Stimulated activated CD4-positive, alpha-beta T cell treated with anti-CD3 and anti-CD28 coated beads, TNF-alpha, amount 100 ng/mL, for 48 hours (primary cell): ENCODE measurements around the gene CYP4F8.
"Not testable (repeated sequence)": the region's sequence is repeated elsewhere in the genome, so short reads cannot be mapped to it uniquely, and the experiment has no call there.

Experiments used
- DNase-seq, 3 donors: peaks; one replicate each; pipeline ENCODE4 v3.0.0-alpha.2; 2020; ENCODE audit warnings: low read depth in 3 of 3

The CYP4F8 gene

DNA sequence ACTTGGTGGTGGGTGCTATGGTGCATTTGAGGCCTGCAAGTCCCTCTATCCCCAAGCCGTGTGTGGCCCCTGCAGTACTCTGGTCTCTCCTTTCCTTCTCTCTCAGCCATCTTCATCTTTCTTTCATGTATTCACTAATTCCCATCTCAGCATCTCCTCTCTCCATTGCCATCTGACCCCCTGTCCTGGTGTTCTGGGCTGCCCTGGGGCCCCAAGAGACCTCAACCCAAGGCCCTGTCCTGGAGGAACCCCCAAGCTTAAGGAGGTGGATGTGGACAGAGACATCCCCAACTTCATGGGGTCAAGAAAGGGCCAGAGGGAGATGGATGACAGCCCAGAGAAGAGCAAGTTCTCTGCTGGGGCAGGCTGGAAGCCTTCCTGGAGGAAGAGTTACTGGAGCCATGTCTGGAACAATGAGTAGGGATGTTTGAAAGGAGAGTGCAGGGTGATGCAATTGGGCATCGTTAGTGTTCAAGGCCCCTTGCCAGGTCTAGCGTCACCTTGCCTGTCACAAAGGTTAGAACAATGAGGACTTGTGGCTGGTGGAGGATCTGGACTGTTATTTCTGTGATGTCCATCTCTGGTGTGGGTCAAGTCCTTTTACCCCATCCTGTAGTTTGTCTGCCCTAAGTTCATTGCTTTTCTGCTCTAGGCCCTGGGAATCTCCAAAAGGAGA lies 29.2 kb downstream of the CYP4F8 start:
- DNase-seq, result no peak

GRCh38 chr19:15644816-15645215 lies 29.8 kb downstream of the CYP4F8 start:
- DNase-seq, result no peak

DNA sequence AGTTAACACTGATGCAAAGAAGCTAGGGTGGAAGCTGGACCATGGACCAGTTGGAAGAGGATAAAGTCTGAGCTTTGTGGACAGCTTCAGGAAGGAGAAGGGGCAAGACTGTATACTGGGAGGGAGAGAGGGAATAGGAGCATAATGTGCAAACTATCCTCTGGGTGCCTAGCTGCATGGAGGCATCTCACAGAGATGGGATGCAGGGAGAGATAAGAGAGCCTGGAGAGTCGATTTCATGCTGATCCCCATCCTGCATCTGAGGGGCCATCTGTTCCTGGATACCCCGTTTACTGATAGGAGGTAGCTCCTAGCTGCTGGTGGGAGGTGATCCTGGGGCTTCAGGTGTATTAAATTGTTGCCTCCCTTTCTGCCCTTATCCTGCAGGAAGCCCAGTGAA lies 34.5 kb downstream of the CYP4F8 start:
- DNase-seq, result no peak

- DNase-seq, result not testable (repeated sequence)
Observed at GRCh38 chr19:15650123-15650522, 35.1 kb downstream of the CYP4F8 start.

DNA sequence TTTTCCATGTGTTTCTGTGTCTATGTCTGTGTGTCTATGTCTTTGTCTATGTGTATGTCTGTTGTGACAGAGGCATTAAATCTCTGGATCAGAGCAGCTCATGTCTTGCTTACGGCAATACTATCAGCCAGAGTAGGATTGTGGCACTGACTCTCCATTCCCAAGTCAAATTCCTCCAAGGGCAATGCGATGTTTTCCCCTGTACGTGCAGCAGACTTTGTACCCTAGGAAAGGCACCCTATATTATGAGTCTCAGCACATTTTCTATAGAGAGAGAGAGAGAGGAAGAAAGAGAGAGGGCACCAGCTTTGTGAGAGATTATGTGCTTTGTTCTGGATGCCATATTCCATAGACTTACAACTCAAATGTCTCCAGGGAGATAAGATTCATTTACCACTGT lies 36.8 kb downstream of the CYP4F8 start:
- no peak for DNase-seq

- no peak for DNase-seq
Observed at GRCh38 chr19:15652559-15653278, 37.7 kb downstream of the CYP4F8 start.

- DNase-seq, result no peak
Observed at GRCh38 chr19:15656467-15656866, 41.4 kb downstream of the CYP4F8 start.

DNA sequence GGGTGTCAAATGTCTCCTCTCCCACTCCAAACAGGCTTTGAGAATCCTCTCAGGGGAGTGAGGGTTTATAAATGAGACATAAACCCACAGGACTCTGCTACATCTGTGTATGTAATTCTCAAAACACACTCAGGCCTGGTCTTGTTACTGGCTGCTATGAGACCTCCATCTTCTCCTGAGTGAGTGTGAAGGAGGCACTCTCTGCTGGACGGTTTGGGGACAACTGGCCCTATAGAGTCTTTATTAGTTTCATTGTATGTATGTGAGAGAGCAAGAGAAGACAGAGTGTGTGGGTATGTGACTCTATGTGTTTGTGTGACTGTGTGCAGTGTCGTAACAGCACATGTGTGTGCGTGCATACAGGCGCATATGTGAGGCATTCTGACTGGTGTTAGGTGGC lies 48.2 kb downstream of the CYP4F8 start:
- no peak for DNase-seq

DNA sequence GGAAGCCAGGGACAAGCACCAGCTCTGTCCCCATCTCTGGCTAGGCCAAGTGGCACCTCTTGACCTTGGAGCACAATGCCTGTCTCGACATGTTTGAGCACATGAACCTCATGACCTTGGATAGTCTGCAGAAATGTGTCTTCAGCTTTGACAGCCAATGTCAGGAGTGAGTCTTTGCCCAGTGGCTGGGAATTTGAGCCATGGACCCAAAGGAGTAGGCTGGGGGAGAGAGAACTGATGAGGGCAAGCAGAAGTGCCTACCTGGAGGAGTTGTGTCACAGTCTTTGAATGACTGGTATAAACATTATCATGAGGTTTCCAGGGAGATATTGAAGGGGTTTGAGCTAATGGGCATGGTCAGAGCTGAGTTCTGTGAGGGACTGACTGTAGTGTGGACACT lies 51.2 kb downstream of the CYP4F8 start:
- DNase-seq, result no peak

- no peak for DNase-seq
Observed at GRCh38 chr19:15666883-15667282, 51.9 kb downstream of the CYP4F8 start.

DNA sequence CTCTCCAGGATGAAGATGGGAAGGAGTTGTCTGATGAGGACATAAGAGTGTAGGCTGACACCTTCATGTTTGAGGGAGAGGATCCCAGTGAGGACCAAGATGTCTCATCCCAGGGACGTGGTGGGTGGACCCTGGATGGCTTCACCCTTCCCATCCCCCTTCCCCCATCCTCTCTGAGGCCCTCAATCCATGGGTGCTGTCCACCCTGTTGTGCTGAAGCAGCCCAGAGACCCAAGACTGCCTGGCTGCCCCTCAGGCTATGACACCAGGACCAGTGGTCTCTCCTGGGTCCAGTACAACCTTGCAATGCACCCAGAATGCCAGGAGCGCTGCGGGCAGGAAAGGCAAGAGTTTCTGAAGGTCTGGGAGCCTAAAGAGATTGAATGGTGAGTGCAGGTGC lies 54.4 kb downstream of the CYP4F8 start:
- no peak for DNase-seq

GRCh38 chr19:15669891-15670290 lies 54.9 kb downstream of the CYP4F8 start:
- DNase-seq, result no peak

DNA sequence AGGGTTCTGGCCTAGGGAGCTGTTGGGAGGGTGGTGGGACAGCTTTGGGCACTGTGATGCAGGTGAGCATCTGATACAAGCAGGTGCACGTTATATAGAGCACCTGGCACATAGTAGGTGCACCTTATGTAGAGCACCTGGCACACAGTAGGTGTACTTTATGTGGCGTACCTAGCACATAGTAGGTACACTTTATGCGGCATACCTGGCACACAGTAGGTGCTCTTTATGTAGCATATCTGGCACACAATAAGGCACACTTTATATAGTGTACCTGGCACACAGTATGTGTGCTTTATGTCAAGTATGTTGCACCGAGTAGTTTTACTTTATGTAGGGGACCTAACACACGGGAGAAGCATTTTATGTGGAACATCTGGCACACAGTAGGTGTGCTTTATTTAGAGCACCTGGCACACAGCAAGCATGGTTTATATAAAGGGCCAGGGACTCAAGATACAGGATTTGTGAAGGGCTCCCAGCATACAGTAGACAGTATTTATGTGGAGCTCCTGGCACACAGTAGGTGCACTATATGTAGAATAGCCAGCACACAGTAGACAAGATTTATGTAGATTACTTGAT lies 56.3 kb downstream of the CYP4F8 start:
- DNase-seq, result no peak

GRCh38 chr19:15671891-15672579 lies 57.0 kb downstream of the CYP4F8 start:
- no peak for DNase-seq

- DNase-seq, result no peak
Observed at GRCh38 chr19:15672580-15673175, 57.7 kb downstream of the CYP4F8 start, which contains the start of gene CYP4F12. Gene CYP4F12, plus strand, starts transcription at chr19:15673087. Its CDS starts 443 bp downstream, at chr19:15673530.

DNA sequence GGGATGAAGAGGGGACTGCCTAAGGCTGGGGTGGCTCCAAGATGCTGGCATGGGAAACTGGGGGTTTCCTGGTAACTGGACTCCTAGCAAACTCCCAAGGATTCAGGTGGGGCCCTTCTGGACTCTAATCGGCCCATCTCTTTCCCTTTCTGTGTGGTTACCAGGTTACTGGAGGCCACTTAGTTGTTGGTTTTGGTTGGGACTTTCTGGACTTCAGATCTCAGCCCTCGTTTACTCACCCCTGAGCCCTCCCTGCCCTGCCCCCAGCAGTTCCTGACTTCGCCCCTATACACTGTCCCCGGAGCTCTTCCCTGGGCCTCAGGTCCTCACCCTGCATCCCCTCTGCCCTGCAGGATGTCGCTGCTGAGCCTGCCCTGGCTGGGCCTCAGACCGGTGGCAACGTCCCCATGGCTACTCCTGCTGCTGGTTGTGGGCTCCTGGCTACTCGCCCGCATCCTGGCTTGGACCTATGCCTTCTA lies 58.2 kb downstream of the CYP4F8 start:
- DNase-seq, result no peak

DNA sequence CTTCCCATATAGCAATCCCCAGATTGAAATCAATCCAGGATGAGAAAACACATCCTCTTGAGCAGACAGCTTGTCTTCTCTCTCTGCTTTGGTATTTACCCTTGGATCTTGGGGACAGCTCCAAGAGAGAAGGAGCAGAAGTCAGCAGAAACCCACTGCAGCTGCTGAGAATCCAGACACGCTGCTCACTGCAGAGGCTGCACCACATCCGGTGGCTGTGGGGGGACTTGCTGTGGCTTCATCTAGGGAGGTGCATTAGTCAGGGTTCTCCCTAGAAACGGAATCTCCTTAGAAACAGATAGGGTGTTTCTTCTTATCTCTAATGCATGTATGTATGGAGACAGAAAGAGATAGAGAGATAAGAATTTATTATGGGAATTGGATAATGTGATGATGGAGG lies 60.5 kb downstream of the CYP4F8 start:
- DNase-seq, result no peak

GRCh38 chr19:15679089-15679488 lies 64.1 kb downstream of the CYP4F8 start:
- no peak for DNase-seq

DNA sequence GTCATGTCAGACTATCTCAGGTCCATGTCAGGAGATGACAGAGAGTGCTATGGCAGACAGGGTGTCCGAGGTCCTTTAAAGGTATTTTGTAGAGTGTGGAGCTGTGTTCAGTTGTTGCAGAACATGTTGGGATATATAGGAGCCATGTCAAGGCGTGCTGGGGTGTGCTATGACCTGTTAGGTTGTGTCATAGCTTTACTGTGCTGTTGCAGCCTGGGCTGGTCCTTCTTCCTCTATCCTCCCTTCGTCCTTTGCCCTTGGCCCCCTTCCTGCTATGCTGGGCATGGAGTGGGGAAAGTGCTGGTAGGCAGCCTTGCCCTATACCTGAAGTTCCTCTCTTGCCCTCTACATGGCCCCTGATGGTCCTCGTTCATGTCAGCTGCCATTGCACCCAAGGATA lies 64.8 kb downstream of the CYP4F8 start:
- not testable (repeated sequence) for DNase-seq
